OCI-M2 (cell line): ENCODE data around the gene PERCC1.

Experiments
- DNase-seq: peaks from one replicate; lab custom pipeline; 2025; ENCODE audit not compliant: unreplicated experiment; lab: John Stamatoyannopoulos, UW

Gene PERCC1

DNA sequence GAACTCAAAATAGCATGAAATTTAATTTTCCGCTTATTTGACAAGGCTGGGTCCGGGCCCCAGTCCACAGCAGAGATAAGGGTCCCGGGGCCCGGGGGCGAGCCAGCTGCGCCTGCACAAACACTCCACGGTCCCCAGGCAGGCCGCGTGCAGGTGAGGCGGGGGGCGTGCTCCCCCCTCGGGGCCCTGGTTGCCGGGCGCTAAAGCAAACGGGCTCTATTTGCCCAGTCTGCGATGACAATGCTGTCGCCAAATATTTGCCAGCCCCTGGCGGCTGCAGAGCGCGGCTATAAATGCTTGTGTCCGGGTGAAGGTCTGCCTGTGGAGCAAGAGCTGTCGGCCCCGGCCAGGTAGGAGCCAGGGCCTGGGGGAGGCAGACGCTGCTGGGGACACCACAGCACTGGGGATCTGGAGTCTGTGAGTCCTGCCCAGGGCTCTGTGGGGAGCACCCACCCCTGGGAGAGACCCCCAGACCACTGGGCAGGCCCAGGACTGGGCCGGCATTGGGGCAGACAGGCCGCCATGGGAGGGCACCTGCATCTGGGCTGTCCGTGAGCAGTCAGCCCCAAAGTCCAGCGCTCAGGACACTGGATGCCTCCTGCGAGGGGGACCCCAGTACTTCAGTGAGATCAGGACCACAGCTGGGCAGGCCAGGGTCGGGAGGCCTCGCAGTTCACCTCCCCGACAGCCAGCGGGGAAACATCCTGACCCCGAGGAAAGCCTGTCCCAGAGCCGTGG is at the start of gene PERCC1:
PERCC1 (plus strand) TSS at position 320 of the 738 bp plus-strand sequence. CDS start 1,516 bp downstream, outside the sequence.
- no peak for DNase-seq

- no peak for DNase-seq
Observed at GRCh38 chr16:1381612-1382406, 49.1 kb upstream of the PERCC1 start.

DNA sequence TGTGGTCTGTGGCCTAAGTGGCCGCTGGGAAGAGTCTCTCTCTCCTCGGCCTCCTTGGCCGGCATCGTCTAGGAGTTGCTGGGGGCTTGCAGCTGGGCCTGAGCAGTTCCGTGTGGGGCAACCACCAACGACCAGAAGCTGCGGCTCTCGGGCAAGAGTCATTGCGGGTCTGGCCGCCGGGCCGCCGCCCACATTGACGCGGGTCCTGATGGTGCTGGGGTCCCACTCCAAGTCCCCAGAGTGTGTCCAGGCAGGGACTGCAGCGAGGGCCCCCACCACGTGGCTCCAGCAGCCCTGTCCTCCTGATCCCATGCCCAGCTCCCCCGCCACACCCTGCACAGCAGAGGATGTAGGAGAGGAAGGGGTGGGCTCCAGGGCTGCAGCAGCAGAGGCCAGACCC is 47.3 kb upstream of the PERCC1 start:
- DNase-seq = no peak

GRCh38 chr16:1385232-1385631 is 45.6 kb upstream of the PERCC1 start:
- no peak for DNase-seq

- DNase-seq = no peak
Observed at GRCh38 chr16:1387331-1387730, 43.5 kb upstream of the PERCC1 start.

- no peak for DNase-seq
Observed at GRCh38 chr16:1389762-1390161, 41.1 kb upstream of the PERCC1 start.

GRCh38 chr16:1390239-1390779 is 40.6 kb upstream of the PERCC1 start:
- DNase-seq = no peak

DNA sequence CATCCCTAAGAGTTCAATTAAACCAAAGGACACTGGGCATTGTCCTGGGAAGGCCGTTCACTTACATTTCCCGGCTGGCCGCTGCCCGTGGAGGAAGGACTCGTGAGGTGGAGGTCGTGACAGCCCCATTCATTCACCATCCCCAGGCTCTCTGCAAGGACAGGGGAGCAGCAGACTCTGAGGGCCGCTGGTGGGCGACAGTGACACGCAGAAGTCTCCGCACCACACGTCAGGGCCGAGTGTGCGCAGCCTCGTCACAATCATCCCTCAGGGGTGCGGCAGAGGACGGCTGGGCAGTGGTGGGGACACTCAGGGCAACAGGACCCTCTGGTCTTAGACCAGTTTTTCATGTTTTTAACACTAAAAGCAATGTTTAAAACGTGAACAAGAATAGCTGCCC is 38.1 kb upstream of the PERCC1 start:
- DNase-seq = no peak

DNA sequence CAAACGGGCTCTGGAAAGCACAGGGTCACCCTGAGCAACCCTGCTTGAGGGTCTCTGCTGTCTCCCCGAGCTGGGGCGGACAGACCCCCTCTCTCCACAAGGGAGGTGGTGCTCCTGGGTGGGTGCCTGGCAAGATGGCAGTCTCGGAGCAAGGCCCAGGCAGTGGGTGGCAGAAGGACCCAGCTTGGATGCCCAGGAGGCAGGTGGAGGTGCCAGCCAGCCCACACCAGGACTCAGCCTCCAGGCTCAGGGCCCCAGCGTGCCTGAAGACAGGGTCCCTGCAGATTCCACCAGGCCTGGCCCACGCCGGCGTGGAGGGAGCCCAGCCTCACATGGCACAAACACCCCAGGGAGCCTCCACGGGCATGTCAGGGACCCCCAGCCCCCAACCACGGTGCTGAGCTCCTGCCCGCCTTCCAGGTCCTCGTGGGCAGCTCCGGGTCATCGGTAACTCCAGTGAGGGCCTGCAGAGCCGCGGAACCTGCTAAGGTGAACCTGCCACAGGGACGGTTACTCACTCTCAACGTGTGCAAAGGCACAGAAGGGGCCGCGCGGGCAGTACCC is 37.2 kb upstream of the PERCC1 start:
- no peak for DNase-seq

DNA sequence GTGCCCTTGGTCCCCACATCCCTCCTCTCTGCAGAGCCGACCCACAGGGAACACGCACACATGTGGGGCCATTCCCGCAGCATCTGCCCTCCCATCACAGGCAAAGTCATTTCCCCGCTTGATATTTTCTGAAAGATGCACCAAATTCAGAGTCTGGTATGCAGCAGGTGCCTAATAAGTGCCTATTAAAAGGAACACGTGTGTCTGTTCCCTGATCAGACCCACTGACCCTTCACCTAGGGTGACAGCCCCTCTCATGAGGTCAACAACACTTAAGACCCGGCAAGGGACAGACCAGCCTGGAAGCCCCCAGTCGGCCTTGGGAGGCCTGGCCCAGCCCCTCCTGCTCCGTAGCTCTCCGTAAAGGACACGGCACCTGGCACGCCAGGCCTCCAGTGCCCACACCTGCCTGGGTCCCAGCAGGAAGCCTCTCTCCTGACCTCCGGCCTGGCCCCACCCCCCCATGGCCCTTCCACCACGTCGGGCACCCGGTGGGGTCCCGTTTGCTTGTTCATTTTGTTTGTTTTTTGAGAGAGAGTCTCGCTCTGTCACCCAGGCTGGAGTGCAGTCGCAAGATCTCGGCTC is 36.4 kb upstream of the PERCC1 start:
- no peak for DNase-seq

DNA sequence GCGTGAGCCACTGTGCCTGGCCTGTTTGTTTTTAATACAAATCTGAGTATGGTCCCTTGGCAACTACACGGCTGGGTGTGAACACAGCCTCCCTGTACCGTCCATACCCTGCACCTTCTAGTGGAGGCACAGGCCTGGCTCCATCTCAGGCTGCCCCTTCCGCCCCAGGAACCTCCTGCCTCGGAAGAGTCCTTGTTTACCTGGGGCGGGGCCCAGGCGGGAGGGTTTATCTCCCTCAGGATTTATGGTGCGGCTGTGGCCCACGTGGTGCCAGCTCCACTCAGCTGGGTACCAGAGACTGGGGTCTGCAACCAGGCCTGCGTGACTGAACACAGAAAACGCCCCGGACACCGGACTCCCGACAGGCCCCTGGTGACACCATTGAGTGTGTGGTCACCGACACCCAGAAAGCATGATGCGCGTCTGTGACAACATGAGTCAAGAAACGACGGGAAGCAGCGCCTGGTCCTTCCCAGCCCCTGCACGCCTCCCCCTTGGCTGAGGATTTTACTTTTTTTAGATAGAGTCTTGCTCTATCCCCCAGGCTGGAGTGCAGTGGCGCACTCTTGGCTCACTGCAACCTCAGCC is 35.3 kb upstream of the PERCC1 start:
- no peak for DNase-seq

GRCh38 chr16:1397779-1398178 is 33.1 kb upstream of the PERCC1 start:
- no peak for DNase-seq

DNA sequence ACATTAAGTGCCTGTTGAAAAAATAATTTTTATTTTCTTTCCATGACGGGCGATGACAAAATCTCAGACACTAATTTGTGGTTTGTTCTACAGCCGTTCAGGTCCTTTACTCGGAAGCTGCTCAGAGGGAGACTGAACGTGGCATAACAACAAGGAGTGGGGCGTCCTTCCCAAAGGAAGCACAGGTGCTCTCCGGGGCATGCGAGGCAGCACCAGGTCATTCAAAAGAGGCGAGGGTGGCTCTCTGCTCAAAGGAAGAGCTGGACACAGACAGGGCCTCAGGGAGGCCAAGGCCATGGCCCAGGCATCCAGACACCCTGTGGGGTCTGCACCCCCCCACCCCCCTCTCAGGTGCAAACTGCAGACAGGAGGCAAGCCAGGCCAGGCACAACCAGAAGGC is 32.5 kb upstream of the PERCC1 start:
- DNase-seq = no peak

- no peak for DNase-seq
Observed at GRCh38 chr16:1398826-1399581, 31.9 kb upstream of the PERCC1 start.

GRCh38 chr16:1401061-1401757 is 29.7 kb upstream of the PERCC1 start:
- DNase-seq = no peak

- no peak for DNase-seq
Observed at GRCh38 chr16:1401758-1402154, 29.1 kb upstream of the PERCC1 start.

DNA sequence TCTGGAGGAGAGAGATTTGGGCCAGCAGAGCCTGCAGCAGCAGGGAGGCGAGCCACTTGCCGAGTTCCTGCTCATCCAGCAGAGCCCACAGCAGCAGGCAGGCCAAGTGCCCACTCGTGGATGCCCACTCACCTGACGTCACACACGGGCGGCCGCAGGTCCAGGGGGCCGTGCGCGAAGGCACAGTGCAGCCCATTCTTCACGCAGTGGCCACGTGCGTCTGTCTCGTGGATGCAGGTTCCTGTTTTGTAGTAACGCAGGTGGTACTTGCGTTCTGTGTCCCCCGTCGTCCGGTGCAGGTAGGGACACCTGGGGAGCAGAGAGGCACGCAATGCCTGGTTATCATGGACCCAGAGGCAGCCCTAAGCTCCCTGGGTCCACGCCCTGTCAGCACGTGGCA is 27.8 kb upstream of the PERCC1 start:
- no peak for DNase-seq

DNA sequence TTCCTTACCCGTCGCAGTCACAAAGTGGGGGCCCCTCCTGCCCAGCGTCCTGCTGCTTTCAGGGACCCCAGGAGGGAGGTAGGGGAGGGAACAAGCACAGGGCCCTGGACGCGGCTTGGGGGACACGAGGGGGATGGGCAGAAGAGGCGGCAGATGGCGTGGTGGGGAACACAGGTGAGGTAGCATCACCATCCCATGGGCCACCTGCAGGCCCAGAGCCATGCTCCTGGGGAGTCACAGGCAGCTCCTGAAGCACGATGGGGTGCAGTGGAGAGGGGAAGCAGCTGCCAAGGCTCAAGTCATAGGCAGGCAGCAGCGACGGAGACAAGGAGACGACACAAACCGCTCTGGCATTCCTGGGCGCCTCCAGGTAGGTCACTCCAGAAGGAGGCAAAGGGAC is 27.1 kb upstream of the PERCC1 start:
- no peak for DNase-seq

- no peak for DNase-seq
Observed at GRCh38 chr16:1407753-1408152, 23.1 kb upstream of the PERCC1 start.
